ENCODE data around the gene SLC29A2.

Gene SLC29A2

GRCh38 chr11:66371627-66372415 is at the start of gene SLC29A2:
Gene SLC29A2 (minus strand): TSS chr11:66371760. CDS start chr11:66371591, 169 bp downstream.
- H3K9me3 ChIP-seq (ENCODE audit: severe bottlenecking): no peaks in the 10 kb centered on the region
- H3K4me3 ChIP-seq (ENCODE audit: low read depth, low read length): peak within 1 kb of the TSS; percentile 80
- TF ChIP-seq CTCF (IDR thresholded peaks at IDR 0.05; ENCODE audit: low read depth, low read length): no peak
- H3K27ac ChIP-seq: peak within 1 kb of the TSS; percentile 92
- H3K36me3 ChIP-seq: peaks cover 26% of the 10 kb centered on the region
- H3K27me3 ChIP-seq (ENCODE audit: insufficient read depth, low read depth, severe bottlenecking): no peaks in the 10 kb centered on the region
- peak; percentile 96 for DNase-seq

- peak; percentile 90 for DNase-seq
- Histone ChIP-seq H3K27ac (no peak within 1 kb of the TSS), H3K4me3 (ENCODE audit: low read depth, low read length) (peak within 1 kb of the TSS; percentile 52), H3K9me3 (ENCODE audit: severe bottlenecking) (no peaks in the 10 kb centered on the region), H3K27me3 (ENCODE audit: insufficient read depth, low read depth, severe bottlenecking) (peaks cover 16% of the 10 kb centered on the region), H3K36me3 (no peaks in the 10 kb centered on the region)
- no peak for TF ChIP-seq CTCF (IDR thresholded peaks at IDR 0.05; ENCODE audit: low read depth, low read length)
These were observed 49.3 kb upstream of the SLC29A2 start, which contains the start of gene NPAS4 for GRCh38 chr11:66420671-66421476. Gene NPAS4 (plus strand): TSS chr11:66421035. CDS start chr11:66421180, 145 bp downstream.

GRCh38 chr11:66419825-66420224 is 48.3 kb upstream of the SLC29A2 start:
- no peaks in the 10 kb centered on the region for H3K36me3 ChIP-seq
- H3K27ac ChIP-seq: no peak overlapping the region
- H3K9me3 ChIP-seq (ENCODE audit: severe bottlenecking): no peaks in the 10 kb centered on the region
- no peak for TF ChIP-seq CTCF (IDR thresholded peaks at IDR 0.05; ENCODE audit: low read depth, low read length)
- DNase-seq: peak; percentile 72
- peaks cover 16% of the 10 kb centered on the region for H3K27me3 ChIP-seq (ENCODE audit: insufficient read depth, low read depth, severe bottlenecking)
- H3K4me3 ChIP-seq (ENCODE audit: low read depth, low read length): peak overlapping the region; percentile 52

- no peaks in the 10 kb centered on the region for H3K36me3 ChIP-seq
- H3K4me3 ChIP-seq (ENCODE audit: low read depth, low read length): no peak overlapping the region
- no peak for TF ChIP-seq CTCF (IDR thresholded peaks at IDR 0.05; ENCODE audit: low read depth, low read length)
- no peaks in the 10 kb centered on the region for H3K9me3 ChIP-seq (ENCODE audit: severe bottlenecking)
- DNase-seq: no peak
- H3K27me3 ChIP-seq (ENCODE audit: insufficient read depth, low read depth, severe bottlenecking): peaks cover 16% of the 10 kb centered on the region
- H3K27ac ChIP-seq: no peak overlapping the region
These were observed 47.4 kb upstream of the SLC29A2 start for GRCh38 chr11:66418986-66419308.

- Histone ChIP-seq H3K9me3 (ENCODE audit: severe bottlenecking) (no peaks in the 10 kb centered on the region), H3K27me3 (ENCODE audit: insufficient read depth, low read depth, severe bottlenecking) (peaks cover 16% of the 10 kb centered on the region), H3K36me3 (no peaks in the 10 kb centered on the region), H3K4me3 (ENCODE audit: low read depth, low read length) (no peak overlapping the region), H3K27ac (no peak overlapping the region)
- DNase-seq: peak; percentile 79
- TF ChIP-seq CTCF (IDR thresholded peaks at IDR 0.05; ENCODE audit: low read depth, low read length): peak; percentile 68
These were observed 46.8 kb upstream of the SLC29A2 start for GRCh38 chr11:66418168-66418985.
